NCI-H1694 (cell line): ENCODE results near the gene SRGAP2C.
"Not testable (repeated sequence)": the region's sequence is repeated elsewhere in the genome, so short reads cannot be mapped to it uniquely, and the experiment has no call there.

Experiments used
- DNase-seq: peaks from one replicate; lab custom pipeline; 2025; lab: John Stamatoyannopoulos, UW

The SRGAP2C gene

DNA sequence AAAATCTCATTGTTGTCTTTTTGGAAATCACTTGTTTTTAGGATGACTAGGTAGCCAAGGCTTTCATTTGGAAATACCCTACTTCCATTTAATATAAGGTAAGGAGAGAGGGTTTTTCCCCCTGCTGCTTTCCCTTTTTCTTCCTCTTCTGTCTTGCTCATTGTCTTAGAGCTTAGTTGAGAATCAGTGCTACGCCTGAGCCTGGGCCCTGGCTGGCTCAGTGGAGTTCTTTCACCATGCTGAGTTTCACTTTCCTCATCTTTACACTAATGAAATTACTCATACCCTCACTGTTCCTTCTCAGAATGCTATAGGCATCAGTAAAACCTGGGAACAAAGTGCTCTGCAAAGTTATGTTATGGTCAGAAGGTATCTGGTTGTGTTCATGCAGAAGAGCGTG, 154.8 kb downstream of the SRGAP2C start:
- not testable (repeated sequence) for DNase-seq

GRCh38 chr1:121343311-121343906, 158.6 kb downstream of the SRGAP2C start:
- not testable (repeated sequence) for DNase-seq

- DNase-seq: not testable (repeated sequence)
These were observed 159.6 kb downstream of the SRGAP2C start for GRCh38 chr1:121344355-121344754.

DNA sequence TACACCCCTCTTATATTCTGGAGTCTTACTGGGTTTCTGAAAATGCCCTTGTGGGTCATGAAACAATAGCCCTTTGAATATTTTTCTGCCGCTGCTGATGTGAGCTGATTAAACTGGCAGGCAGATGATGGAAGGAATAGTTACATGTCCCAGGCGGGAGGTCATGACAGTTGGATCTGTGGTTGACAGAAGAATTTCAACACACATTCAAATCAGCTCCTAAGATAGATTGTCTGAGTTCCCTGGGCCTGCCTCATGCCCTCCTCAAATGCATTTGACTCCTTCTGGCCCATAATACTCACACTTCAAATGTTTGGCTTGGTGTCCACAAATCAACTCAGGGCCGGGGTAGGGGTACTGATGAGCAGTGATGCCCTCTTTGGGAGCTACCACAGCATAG, 161.9 kb downstream of the SRGAP2C start:
- DNase-seq: not testable (repeated sequence)

DNA sequence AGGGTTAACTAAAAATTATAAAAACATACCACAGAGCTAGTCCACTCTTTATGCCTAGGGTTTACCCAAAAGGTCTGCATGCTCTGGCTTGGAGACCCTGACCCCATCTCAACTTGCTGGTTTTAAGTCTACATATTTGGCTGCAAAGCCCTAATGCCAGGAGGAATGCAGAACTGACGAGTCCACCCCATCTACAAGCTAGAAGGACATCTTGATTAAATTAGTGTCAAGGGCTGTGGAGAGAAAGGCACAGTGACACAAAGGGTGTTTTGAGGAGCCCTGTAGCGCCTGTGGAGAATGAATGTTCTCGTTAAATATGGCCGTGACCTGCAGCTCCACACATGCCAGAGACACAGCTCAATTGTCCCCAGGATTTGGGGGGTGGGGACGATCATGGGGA, 162.7 kb downstream of the SRGAP2C start:
- DNase-seq: not testable (repeated sequence)

DNA sequence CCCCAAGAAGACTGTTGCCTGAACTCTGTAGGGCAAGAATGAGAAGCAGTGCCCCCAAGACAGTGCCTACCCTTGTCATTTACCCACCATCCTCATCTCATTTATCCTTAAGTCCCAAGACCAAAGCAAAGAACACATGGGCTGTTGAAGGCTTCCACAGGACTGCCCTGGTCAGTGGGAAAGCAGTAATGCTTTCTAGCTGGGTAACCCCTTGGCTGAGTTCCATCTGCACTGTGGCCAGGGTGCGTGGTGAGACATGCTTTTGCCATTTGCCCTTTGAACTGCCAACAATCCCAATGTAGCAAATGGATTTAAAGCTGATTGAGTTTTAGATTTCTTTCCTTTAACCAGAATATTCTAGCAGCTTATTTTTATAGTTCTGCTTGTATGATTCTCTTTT, 163.3 kb downstream of the SRGAP2C start:
- DNase-seq: not testable (repeated sequence)

DNA sequence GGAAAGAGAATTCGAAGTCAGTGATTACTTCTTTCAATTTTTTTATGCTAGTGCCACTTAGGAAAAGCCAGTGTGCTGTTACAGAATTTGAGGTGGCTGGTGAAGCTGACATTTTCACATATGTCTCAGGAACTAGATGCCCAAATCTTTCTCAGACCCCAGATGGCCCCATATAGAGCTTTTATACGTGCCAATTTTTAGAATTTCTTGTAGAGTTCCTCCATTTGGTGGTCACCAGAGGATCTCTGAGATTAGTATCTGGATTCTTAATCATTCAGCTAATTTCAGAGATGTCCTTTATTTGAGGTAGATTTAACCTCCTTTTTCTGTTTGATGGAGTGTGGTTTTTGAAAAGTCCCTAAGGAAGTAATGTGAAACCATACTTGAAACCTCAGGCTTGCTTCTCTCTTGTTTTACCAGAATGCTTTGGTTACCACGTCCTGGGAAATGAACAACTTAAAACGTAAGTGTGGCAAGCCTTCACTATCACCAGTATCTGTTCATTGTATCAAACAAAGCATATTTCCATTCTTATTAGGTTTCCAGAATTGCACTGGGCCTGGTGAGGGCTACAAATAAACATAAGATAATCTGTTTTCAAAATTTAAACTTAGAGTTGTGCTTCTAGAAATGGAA, 164.7 kb downstream of the SRGAP2C start:
- DNase-seq: not testable (repeated sequence)

- not testable (repeated sequence) for DNase-seq
These were observed 171.1 kb downstream of the SRGAP2C start for GRCh38 chr1:121355711-121356420.

- not testable (repeated sequence) for DNase-seq
These were observed 172.0 kb downstream of the SRGAP2C start for GRCh38 chr1:121356819-121357218.

GRCh38 chr1:121360531-121360930, 175.8 kb downstream of the SRGAP2C start:
- DNase-seq: not testable (repeated sequence)

GRCh38 chr1:121361451-121362233, 176.9 kb downstream of the SRGAP2C start:
- not testable (repeated sequence) for DNase-seq

DNA sequence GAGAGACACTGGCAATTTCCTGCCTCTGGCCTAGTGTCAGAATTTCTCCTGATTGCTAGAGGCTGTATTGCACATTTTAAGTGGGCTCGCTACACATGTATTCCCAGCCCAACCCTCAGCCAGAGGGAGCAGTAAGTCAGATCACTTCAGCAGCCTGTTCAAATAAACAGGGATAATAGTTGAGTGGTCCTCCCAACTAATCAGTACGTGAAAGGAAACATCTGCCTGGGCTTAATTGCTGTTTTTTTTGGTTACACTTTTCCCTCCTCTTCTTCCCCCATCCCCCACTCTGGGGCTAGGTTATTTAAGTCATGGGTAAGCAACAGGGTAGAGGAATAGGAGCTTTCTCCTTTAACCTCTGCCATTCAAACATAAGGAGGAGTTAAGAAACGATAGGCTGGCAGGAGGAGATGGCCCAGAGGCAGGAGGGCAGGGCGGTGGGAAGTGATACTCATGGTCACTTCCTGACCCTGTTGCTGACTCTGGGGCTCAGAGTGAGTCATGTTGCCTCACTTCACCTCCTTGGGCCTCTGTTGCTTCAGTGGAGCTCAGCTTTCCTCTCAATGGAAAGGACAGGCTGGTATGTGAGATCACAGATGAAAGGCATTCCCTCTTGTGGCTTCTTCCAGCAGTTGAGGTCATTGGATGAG, 177.6 kb downstream of the SRGAP2C start:
- not testable (repeated sequence) for DNase-seq

GRCh38 chr1:121365316-121365715, 180.5 kb downstream of the SRGAP2C start:
- not testable (repeated sequence) for DNase-seq

DNA sequence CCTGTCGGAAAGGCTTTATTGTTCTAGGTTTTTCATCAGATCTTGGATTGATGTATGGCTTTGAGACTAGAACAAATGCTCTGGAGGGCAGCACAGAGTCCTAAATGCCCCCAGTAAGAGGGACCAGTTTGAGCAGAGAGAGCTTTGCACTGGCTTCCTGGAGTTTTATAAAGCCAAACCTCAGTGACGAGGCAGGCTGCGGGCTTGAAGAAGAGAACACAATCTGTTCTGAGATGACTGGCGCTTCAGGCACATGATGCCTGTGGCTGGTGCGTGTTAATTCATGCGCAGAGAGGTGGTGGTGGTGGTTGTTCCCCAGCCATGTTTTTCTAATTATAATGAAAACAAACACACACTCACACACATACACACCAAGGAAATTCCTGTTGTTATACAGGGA, 180.9 kb downstream of the SRGAP2C start:
- DNase-seq: not testable (repeated sequence)

DNA sequence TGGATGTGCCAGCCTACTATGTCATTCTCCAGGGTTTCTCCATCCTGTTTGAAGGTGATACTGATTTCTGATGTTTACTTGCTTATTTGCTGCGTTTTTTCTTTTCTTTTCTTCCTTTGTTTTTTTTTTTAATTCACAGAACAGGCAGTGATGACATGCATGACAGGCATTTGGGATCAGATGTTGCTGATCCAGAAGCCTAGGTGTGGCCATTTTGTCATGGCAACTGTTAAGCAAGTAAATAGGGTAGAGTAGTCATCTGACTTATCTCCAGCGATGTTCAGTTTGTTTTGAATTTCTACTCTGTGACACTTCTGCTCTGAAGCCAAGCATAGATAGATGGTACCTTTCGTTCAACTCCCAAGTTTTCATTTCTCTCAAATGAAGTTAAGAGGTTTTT, 181.4 kb downstream of the SRGAP2C start:
- not testable (repeated sequence) for DNase-seq

GRCh38 chr1:121368910-121369309, 184.1 kb downstream of the SRGAP2C start:
- not testable (repeated sequence) for DNase-seq

DNA sequence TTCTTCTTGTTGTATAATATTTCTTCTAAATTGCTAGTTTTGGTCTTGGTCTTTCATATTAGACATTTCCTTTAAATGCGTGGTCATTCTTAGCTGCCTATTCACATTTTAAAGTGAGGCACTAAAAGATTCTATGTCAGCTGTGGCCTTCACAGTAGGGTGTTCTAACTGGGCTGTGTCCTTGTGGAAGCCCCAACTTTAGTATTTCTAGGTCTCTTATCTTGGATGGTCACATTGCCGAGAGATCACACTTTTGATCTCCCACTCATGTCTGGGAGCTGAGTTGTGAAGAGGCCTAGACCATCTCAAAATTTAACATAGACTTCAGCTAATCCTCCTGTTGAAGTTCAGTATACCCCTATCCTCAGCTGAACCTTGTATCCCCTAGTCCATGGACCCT, 185.2 kb downstream of the SRGAP2C start:
- DNase-seq: not testable (repeated sequence)

DNA sequence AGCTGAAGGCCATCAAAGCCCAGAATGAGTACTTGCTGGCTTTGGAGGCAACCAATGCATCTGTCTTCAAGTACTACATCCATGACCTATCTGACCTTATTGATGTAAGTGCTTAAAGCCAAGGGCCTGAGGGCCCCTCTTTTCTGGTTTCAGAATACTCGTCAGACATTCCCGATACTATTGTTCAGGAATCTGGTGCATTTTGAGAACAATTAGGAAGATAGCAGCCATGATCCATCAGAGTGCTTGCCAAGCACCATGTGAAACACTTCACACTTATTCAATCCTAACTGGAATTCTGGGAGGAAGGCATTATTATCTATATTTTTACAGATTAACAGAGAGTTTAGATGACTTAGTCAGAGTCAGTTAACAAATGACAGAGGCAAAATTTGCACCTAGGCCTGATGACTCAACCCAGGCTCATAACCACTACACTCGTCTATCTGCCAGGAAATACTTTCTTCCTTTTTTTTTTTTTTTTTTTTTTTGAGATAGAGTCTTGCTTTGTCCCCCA, 190.1 kb downstream of the SRGAP2C start:
- not testable (repeated sequence) for DNase-seq

DNA sequence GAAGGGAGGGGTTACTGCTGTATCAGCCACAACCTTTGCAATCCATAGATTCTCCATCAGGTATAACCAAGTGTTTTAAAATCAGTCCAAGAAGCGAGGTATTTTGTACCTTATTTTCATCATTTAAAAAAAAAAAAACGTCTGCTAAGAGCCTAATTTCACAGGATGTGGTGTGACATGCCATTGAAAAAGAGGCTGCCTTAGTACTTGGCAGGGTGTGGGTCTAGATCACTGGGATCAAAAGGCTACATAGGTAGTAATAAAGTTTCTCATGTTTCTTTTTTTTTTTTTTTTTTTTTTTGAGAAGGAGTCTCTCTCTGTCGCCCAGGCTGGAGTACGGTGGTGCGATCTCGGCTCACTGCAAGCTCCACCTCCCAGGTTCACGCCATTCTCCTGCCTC, 192.2 kb downstream of the SRGAP2C start:
- DNase-seq: not testable (repeated sequence)

DNA sequence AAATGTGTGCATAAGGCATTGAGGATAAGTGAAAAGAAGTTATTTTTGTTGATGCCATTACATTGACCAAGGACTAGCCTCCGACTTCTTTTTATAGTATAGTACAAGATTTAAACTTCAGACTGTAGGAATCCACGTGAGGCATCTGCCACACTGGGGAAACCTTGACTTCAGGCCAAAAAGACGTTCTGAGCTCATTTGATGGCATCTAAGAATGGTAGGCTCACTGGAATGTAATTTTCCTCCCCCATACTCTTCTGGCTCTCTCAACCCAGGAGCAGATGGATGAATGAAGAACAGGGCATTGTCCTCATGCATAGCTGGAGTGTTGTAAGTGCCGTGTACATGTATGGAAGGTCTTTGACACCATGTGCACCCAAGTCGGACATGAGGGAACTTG, 194.0 kb downstream of the SRGAP2C start:
- DNase-seq: not testable (repeated sequence)

GRCh38 chr1:121384754-121385153, 200.0 kb downstream of the SRGAP2C start:
- not testable (repeated sequence) for DNase-seq
